GM18951 (cell line): ENCODE data around the gene AKT3.

Source experiments
- POLR2A ChIP-seq: IDR thresholded peaks from 4 replicates; pipeline ENCODE4 v1.6.1; 2011; ENCODE audit warnings: mild to moderate bottlenecking; ENCODE audit not compliant: insufficient read length, insufficient read depth; ENCODE audit errors: extremely low read depth
- in situ Hi-C: fragments of 300-500 bp; cut with MboI; formaldehyde crosslinking; loops from one replicate; pipeline ENCODE4 v1.12.0; 2022; ENCODE audit warnings: low sequenced_read_pairs, mixed read lengths, inconsistent platforms; ENCODE audit not compliant: unreplicated experiment

Gene AKT3

GRCh38 chr1:243482141-243483022, 367.7 kb downstream of the AKT3 start:
- in situ Hi-C loops: no loop called here
- no peak for TF ChIP-seq POLR2A

GRCh38 chr1:243481101-243481500, 368.9 kb downstream of the AKT3 start:
- in situ Hi-C loops: no loop called here
- no peak for TF ChIP-seq POLR2A

- TF ChIP-seq POLR2A: no peak
- in situ Hi-C loops: no loop called here
Observed at GRCh38 chr1:243477731-243478290, 372.2 kb downstream of the AKT3 start.

- no peak for TF ChIP-seq POLR2A
- in situ Hi-C loops: no loop called here
Observed at GRCh38 chr1:243475966-243476365, 374.1 kb downstream of the AKT3 start.

GRCh38 chr1:243474906-243475305, 375.1 kb downstream of the AKT3 start:
- in situ Hi-C loops: no loop called here
- no peak for TF ChIP-seq POLR2A

- no peak for TF ChIP-seq POLR2A
- in situ Hi-C loops: no loop called here
Observed at GRCh38 chr1:243474136-243474881, 375.7 kb downstream of the AKT3 start.

- no peak for TF ChIP-seq POLR2A
- in situ Hi-C loops: no loop called here
Observed at GRCh38 chr1:243473227-243474135, 376.6 kb downstream of the AKT3 start.

- TF ChIP-seq POLR2A: no peak
- in situ Hi-C loops: no loop called here
Observed at GRCh38 chr1:243471754-243472745, 378.0 kb downstream of the AKT3 start.

GRCh38 chr1:243471026-243471685, 378.9 kb downstream of the AKT3 start:
- in situ Hi-C loops: no loop called here
- TF ChIP-seq POLR2A: no peak

- in situ Hi-C loops: no loop called here
- TF ChIP-seq POLR2A: no peak
Observed at GRCh38 chr1:243470502-243470901, 379.5 kb downstream of the AKT3 start.

- in situ Hi-C loops: no loop called here
- no peak for TF ChIP-seq POLR2A
Observed at GRCh38 chr1:243469497-243469896, 380.5 kb downstream of the AKT3 start.
